ENCODE results near the gene HMGB1. TPM values are rescaled to one million over a fixed set of nuclear protein-coding genes. Genes with fewer than 3 reads are reported as not detected.

HMGB1 gene
- polyA plus RNA-seq, 3 donors, result 791 to 891 (median 798) TPM

GRCh38 chr13:30409886-30410704, 55.6 kb downstream of the HMGB1 start:
- DNase-seq, result no peak

GRCh38 chr13:30408319-30409101, 57.2 kb downstream of the HMGB1 start:
- DNase-seq, result peak; percentile 91

GRCh38 chr13:30406779-30407416, 58.8 kb downstream of the HMGB1 start:
- DNase-seq, result no peak

Other genes starting within 250 kb of the HMGB1 start
- gene KATNAL1, start 158.4 kb downstream of the HMGB1 start, polyA plus RNA-seq (ENCODE audit: insufficient read length in 3 of 3), result 10 to 100 TPM; 10.4 to 15.5 (median 13.9) TPM
- 1 to 10 TPM in 1 of 3 donors, under 1 TPM in 2; 0.36 to 2.2 (median 0.65) TPM for gene UBE2L5, start 43.4 kb downstream of the HMGB1 start, polyA plus RNA-seq (ENCODE audit: insufficient read length in 3 of 3)
- 10 to 100 TPM; 22.2 to 26.0 (median 24.3) TPM for gene USPL1, start 152.0 kb upstream of the HMGB1 start, polyA plus RNA-seq (ENCODE audit: insufficient read length in 3 of 3)